ENCODE measurements around the gene TM9SF3. TPM values are rescaled to one million over a fixed set of nuclear protein-coding genes. Genes with fewer than 3 reads are reported as not detected.
"Not testable (repeated sequence)": the region's sequence is repeated elsewhere in the genome, so short reads cannot be mapped to it uniquely, and the experiment has no call there.

Gene TM9SF3
- total and polyA plus RNA-seq, 2 of the 4 experiments (the other 2 are of a cell fraction): 33.7 to 61.8 TPM

DNA sequence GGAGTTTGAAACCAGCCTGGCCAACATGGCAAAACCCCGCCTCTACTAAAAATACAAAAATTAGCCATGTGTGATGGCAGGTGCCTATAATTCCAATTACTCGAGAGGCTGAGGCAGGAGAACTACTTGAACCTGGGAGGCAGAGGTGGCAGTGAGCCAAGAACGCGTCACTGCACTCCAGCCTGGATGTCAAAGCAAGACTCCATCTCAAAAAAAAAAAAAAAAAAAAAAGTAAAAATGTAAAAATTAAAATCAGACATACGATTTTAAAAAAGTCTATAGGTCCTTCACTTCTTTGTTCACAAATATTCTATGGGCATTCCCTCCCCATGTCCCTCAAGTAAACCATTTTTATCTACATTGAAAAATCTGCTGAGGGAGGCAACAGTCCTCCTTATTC is 38.2 kb downstream of the TM9SF3 start:
- dilution Hi-C loops (cut with HindIII; ENCODE audit: low sequenced_read_pairs, unreplicated experiment): no loop called here
- Histone ChIP-seq H3K79me1 (ENCODE audit: low read depth in 1 of 2, low read length in 2 of 2) (peaks cover 22 to 28% of the 10 kb centered on the region in 2 experiments), H4K8ac (ENCODE audit: low read depth in 2 of 2, low read length in 2 of 2) (no peak overlapping the region), H2AK5ac (ENCODE audit: low read depth, low read length) (no peak overlapping the region), H3K14ac (replicated peaks; ENCODE audit: low read depth, low read length) (no peak overlapping the region), H3K9me1 (ENCODE audit: insufficient read depth, low read length) (no peaks in the 10 kb centered on the region; the same call in 1 of the 2 replicates), H3K27me3 (ENCODE audit: control insufficient read depth, insufficient read depth, low read length) (no peaks in the 10 kb centered on the region), H2BK5ac (ENCODE audit: low read depth, low read length, poor library complexity, severe bottlenecking) (no peak overlapping the region), H3K9ac (ENCODE audit: low read depth, low read length) (no peak overlapping the region), H2BK20ac (ENCODE audit: low read depth, low read length) (no peak overlapping the region), H3K4me2 (ENCODE audit: low read depth, low read length) (no peak overlapping the region), H3K56ac (ENCODE audit: extremely low read depth, insufficient read depth, low read length) (no peak overlapping the region), H3K27ac (ENCODE audit: insufficient read depth, low read length) (no peak overlapping the region), H2BK15ac (ENCODE audit: low read depth, low read length) (no peak overlapping the region), H3K4me1 (ENCODE audit: control insufficient read depth, insufficient read depth, low read length) (no peaks in the 10 kb centered on the region), H3K4ac (ENCODE audit: low read depth, low read length) (no peak overlapping the region), H2AK9ac (replicated peaks; ENCODE audit: low read depth, low read length, poor library complexity) (no peak overlapping the region), H4K5ac (ENCODE audit: low read depth, low read length) (no peak overlapping the region), H3K9me3 (ENCODE audit: control insufficient read depth, insufficient read depth, low read length) (no peaks in the 10 kb centered on the region), H3K36me3 (ENCODE audit: control insufficient read depth, insufficient read depth, low read length) (peaks cover 22% of the 10 kb centered on the region), H3K23ac (ENCODE audit: low read depth, low read length) (no peak overlapping the region), H4K91ac (ENCODE audit: insufficient read depth, low read depth, low read length) (no peak overlapping the region), H2BK120ac (ENCODE audit: low read depth, low read length) (no peak overlapping the region), H3K4me3 (ENCODE audit: insufficient read depth, low read depth, low read length) (no peak overlapping the region), H2AFZ (replicated peaks; ENCODE audit: low read length, poor library complexity) (no peak overlapping the region), H4K20me1 (ENCODE audit: insufficient read depth, low read length) (peaks cover 19% of the 10 kb centered on the region; the same call in 1 of the 2 replicates), H3K18ac (ENCODE audit: low read depth, low read length) (no peak overlapping the region)
- in situ Hi-C loops (cut with MboI; ENCODE audit: low sequenced_read_pairs): no loop called here
- ChIA-PET CTCF (no interaction called here), POLR2A (ENCODE audit: unreplicated experiment) (no interaction called here)
- intact Hi-C loops (cut with micrococcal nuclease): no loop called here
- ATAC-seq (ENCODE audit: low read depth) (no peak), DNase-seq (no peak)
- TF ChIP-seq RCOR1 (IDR thresholded peaks at IDR 0.05; ENCODE audit: insufficient replicate concordance, low read length) (no peak), RFX5 (IDR thresholded peaks at IDR 0.05; ENCODE audit: low read depth, low read length) (no peak), RAD21 (IDR thresholded peaks at IDR 0.05; ENCODE audit: low read length) (no peak), NFE2L2 (IDR thresholded peaks at IDR 0.05; ENCODE audit: low read depth, low read length) (no peak)
- TF ChIP-seq, protein P1, sequence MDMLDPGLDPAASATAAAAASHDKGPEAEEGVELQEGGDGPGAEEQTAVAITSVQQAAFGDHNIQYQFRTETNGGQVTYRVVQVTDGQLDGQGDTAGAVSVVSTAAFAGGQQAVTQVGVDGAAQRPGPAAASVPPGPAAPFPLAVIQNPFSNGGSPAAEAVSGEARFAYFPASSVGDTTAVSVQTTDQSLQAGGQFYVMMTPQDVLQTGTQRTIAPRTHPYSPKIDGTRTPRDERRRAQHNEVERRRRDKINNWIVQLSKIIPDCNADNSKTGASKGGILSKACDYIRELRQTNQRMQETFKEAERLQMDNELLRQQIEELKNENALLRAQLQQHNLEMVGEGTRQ (IDR thresholded peaks at IDR 0.05; ENCODE audit: low read depth, low read length): no peak
- no CpG with 5 or more reads among the region's 5 CpGs for WGBS, 2 experiments (ENCODE audit: extremely low coverage in 2 of 2, insufficient read length in 1 of 2)
- BruUV-seq (replicated peaks): no TSS peak

DNA sequence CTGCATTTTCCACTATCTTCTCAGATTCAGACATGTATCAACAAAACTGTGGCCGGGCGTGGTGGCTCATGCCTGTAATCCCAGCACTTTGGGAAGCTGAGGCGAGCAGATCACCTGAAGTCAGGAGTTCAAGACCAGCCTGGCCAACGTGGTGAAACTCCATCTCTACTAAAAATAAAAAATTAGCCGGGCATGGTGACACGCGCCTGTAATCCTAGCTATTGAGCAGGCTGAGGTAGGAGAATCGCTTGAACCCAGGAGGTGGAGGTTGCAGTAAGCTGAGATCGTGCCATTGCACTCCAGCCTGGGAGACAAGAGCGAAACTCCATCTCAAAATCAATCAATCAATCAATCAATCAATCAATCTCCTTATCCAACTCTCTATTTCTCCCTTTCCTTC is 41.3 kb downstream of the TM9SF3 start:
- H3K14ac ChIP-seq (replicated peaks; ENCODE audit: low read depth, low read length); DNase-seq; POLR2A ChIA-PET (ENCODE audit: unreplicated experiment); H3K4ac ChIP-seq (ENCODE audit: low read depth, low read length); H3K4me2 ChIP-seq (ENCODE audit: low read depth, low read length); H2AFZ ChIP-seq (replicated peaks; ENCODE audit: low read length, poor library complexity); H2AK9ac ChIP-seq (replicated peaks; ENCODE audit: low read depth, low read length, poor library complexity); H3K4me1 ChIP-seq (ENCODE audit: control insufficient read depth, insufficient read depth, low read length); H3K23ac ChIP-seq (ENCODE audit: low read depth, low read length); ATAC-seq (ENCODE audit: low read depth); dilution Hi-C loops (cut with HindIII; ENCODE audit: low sequenced_read_pairs, unreplicated experiment); H2BK5ac ChIP-seq (ENCODE audit: low read depth, low read length, poor library complexity, severe bottlenecking); H2BK20ac ChIP-seq (ENCODE audit: low read depth, low read length); H3K56ac ChIP-seq (ENCODE audit: extremely low read depth, insufficient read depth, low read length); H4K5ac ChIP-seq (ENCODE audit: low read depth, low read length); in situ Hi-C loops (cut with MboI; ENCODE audit: low sequenced_read_pairs); intact Hi-C loops (cut with micrococcal nuclease); H2BK120ac ChIP-seq (ENCODE audit: low read depth, low read length); H2BK15ac ChIP-seq (ENCODE audit: low read depth, low read length); H3K27me3 ChIP-seq (ENCODE audit: control insufficient read depth, insufficient read depth, low read length); H3K9me1 ChIP-seq (ENCODE audit: insufficient read depth, low read length); H3K9ac ChIP-seq (ENCODE audit: low read depth, low read length); H3K27ac ChIP-seq (ENCODE audit: insufficient read depth, low read length); H3K18ac ChIP-seq (ENCODE audit: low read depth, low read length); H3K4me3 ChIP-seq (ENCODE audit: insufficient read depth, low read depth, low read length); H2AK5ac ChIP-seq (ENCODE audit: low read depth, low read length); H3K9me3 ChIP-seq (ENCODE audit: control insufficient read depth, insufficient read depth, low read length); H4K91ac ChIP-seq (ENCODE audit: insufficient read depth, low read depth, low read length); BruUV-seq (replicated peaks); CTCF ChIA-PET; H4K8ac ChIP-seq (ENCODE audit: low read depth in 2 of 2, low read length in 2 of 2): not testable (repeated sequence)
- Histone ChIP-seq H4K20me1 (ENCODE audit: insufficient read depth, low read length) (peaks cover 16% of the 10 kb centered on the region; the same call in 1 of the 2 replicates), H3K36me3 (ENCODE audit: control insufficient read depth, insufficient read depth, low read length) (peaks cover 25% of the 10 kb centered on the region), H3K79me1 (ENCODE audit: low read depth in 1 of 2, low read length in 2 of 2) (peaks cover 20 to 33% of the 10 kb centered on the region in 2 experiments)
- WGBS, 2 experiments (ENCODE audit: extremely low coverage in 2 of 2, insufficient read length in 1 of 2): 100% methylated on average over 2 of the region's 10 CpGs; no CpG with 5 or more reads in 1 of the 2 experiments
